ENCODE data around the gene SHH.
"Not testable (repeated sequence)": the region's sequence is repeated elsewhere in the genome, so short reads cannot be mapped to it uniquely, and the experiment has no call there.

The SHH gene

DNA sequence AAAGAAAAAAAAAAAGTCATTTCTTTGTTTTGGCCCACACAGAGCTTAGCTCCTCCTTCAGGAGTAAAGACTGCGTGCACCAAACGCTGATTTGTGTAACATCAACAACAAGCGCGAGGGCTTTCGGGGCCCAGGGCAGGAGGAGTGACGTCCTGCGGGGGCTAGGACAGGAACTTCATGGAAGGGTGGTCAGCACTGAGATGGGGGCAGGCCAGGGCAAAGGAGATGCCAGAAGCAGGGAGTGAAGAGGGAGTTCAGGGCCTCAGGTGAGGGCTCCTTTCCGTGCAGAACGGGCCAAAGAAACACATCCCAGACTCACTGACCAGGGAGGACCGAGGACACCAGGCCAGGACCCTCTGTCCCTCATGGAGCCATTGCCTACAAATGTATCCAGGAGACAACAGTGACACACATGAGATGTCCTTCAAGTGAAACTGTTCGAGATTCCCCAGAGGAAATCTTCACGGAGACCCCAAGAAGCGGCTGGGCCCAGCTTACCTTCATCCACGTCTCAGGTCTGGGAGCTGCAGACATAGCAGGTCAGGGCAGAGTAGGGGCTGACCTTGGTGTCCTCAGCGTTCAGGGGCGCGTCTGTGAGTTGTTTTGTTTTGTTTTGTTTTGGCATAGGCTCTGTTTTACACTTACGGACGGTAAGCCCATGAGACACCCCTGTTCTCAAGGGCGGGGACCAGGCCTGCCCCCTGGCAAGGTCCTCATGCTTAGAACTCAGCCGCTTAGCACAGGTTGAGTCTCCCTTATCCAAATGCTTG is 30.4 kb upstream of the SHH start:
- no peak for DNase-seq (ENCODE audit: low spot score)

GRCh38 chr7:155840909-155841308 is 28.6 kb upstream of the SHH start:
- no peak for DNase-seq (ENCODE audit: low spot score)

DNA sequence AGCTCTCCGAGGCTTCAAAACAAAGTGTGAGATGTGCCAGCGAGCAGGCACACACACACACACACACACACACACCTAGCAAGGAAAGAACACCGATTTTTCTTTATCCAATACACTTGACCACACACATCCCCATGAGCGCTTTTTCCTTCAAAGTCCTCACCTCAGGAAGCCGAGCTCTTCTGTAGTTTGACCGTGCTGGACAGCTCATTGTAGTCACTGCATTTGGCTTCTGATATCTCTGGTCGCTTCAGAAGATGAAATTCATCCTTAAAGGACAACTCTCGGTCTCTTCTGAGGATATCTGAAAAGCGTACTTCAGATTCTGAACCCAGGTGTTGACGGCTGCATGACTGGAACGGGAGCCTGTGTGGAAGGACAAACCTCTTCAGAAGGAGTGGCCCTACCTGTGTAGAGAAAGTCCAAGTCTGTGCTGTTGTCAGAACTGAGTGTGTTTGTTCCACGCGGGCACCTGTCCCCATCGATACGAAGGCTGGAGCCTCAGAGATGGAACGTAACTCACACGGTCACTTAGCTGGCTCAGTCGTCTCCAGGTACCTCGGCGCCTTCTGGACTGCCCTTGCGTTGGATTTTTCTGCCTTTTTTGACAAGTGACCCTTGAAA is 28.1 kb upstream of the SHH start:
- DNase-seq (ENCODE audit: low spot score) = no peak

GRCh38 chr7:155839461-155839860 is 27.2 kb upstream of the SHH start:
- DNase-seq (ENCODE audit: low spot score) = no peak

DNA sequence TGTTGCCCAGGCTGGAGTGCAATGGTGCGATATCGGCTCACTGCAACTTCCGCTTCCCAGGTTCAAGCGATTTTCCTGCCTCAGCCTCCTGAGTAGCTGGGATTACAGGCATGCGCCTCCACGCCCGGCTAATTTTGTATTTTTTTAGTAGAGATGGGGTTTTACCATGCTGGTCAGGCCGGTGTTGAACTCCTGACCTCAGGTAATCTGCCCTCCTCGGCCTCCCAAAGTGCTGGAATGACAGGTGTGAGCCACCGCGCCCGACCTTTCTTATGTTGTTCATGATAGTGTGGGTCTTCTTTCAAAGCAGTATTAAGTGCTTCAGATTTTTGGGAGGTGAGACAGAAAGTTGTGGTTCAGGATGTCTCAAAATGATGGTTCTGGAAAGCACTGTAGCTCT is 26.0 kb upstream of the SHH start:
- not testable (repeated sequence) for DNase-seq (ENCODE audit: low spot score)

DNA sequence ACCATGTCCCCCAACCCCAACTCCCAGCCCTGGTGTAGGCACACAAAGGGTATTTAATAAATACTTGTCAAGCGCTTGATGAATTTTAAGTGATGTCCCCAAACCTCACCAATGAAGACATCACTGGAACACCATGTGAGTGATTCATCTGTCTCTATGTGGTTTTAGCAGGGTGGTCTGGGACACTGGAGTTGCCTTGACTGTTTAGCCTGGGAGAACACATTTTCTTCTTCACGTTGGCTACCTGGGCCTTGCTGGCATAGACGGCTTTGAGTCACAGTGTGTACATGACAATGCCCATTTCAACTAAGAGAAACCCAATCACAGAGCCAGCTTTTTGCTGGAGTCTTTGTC is 24.8 kb upstream of the SHH start:
- DNase-seq (ENCODE audit: low spot score) = no peak

DNA sequence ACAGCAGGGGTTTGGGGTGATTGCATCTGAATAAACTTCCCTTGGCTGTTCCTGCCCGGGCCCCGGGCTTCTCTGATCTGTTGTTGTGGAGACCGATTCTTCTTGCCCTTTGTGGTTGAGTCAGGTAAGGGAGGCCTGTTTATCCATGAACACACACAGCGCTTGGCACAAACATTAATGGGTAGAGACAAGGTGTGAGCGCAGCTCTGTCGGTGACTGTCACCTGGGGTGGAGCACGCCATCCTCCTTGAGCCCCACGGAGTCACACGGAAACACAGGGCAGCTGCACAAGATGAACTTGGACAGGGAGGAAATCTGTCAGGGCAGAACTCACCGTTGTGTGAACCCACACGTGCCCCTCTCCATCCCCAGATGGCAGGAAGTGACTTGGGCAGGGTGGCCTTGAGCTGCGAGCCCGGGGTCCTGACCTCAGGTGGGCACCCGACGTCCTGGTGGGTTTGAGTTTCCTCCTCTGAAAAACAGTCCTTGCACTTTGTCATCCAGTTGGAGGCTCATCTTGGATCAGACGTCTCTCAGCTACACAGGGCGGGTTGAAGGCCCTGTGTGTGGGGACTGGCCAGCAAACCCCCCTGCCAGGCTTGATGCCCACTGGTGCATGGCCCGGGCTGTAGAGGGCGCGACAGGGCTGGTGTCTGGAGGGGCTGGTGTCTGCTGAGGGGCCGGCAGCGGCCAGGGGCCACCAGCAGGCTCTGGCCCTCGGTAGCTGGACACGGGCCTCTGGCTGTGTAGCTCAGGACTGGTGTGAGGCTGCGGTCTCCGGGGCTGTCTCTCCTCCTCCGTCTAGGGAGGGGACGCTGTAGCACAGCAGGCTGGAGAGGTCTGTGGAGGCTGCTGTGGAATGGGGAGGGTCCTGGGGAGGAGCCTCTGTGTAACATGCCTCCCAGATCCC is 24.2 kb upstream of the SHH start:
- no peak for DNase-seq (ENCODE audit: low spot score)

GRCh38 chr7:155835446-155836215 is 23.4 kb upstream of the SHH start:
- no peak for DNase-seq (ENCODE audit: low spot score)

GRCh38 chr7:155834486-155835048 is 22.3 kb upstream of the SHH start:
- no peak for DNase-seq (ENCODE audit: low spot score)

GRCh38 chr7:155833651-155834050 is 21.4 kb upstream of the SHH start:
- DNase-seq (ENCODE audit: low spot score) = no peak

GRCh38 chr7:155832581-155832981 is 20.3 kb upstream of the SHH start:
- no peak for DNase-seq (ENCODE audit: low spot score)

DNA sequence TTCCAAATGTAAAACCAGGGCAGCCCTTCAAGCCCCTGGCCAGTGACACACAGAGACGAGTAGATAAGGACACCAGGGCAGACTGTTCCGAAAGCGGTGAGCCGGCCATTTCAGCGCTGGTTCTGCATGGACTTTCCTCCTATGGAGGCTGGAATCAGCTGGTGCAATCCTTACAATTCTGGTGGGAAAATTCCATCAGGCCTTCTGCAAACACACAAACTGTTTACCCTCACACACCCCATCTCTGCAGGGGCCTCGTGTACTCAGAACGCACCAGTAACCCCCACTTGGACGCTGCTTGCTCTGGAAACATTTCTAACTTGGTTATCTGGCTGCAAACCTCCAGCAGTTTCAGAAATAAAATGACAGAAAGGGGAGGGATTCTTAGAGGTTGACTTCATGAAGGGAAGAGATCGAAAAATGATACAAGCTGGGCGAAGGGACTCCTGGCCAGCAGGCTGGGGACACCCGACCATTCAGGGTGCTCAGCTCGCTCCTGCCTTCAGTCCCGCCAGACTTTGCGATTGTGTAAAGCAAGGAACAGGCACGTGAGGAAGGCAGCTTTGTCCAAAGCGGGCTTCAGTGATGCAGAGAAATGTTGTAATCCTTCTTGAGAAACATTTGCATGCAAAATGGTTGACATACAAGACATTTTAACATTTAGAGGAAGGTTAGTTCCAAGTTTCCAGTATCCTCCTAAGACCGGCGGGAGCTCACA is 19.7 kb upstream of the SHH start:
- no peak for DNase-seq (ENCODE audit: low spot score)

- no peak for DNase-seq (ENCODE audit: low spot score)
These were observed 18.9 kb upstream of the SHH start for GRCh38 chr7:155830961-155831806.

DNA sequence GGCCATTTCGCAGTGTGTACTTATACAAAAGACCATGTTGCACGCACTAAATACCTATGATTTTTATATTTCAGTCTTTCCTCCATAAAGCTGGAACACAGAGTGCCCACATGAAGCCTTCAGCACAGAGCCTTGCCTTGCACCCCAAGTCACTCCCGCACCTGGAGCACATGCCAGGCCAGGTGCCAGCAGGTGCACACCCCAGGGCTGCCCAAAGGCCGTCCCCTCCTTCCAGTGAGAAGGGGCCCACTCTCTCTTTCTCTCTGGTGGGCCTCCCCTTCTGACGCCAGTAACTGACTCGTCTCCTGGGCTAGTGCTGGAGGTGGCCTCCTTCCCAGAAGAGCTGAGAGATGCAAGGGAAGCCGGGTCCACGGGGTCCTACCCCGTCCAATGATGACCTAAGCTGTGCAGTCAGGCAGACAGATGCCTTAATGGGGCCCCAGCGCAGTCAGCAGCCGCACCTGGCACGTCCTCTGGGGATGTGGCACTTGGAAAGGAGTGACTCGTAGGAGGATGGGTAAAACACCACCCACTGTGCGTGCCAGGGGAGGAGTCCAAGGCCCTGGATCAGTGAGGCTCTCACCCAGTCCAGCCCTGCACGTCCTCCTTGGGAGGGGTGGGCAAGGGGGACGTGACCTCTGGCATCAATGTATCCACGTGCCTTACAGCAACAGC is 17.7 kb upstream of the SHH start:
- no peak for DNase-seq (ENCODE audit: low spot score)

DNA sequence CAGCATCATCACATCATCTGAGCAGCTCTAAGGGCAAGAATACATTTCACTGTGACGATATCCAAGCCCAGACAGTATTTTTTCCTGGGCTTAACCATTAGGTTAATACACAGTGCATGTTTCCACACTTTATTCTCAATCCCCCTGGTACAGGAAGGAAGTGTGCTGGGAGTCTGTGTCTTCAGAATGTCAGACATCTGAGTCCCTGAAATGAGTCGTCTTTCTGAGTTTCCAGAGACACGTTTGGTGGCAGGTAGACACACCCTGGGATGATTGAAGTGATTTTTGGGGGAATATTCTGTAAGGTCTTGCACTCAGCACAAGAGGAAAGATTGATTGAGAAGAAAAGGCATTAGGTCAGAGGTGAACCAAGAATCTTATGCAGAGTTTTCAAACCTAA is 13.1 kb upstream of the SHH start:
- no peak for DNase-seq (ENCODE audit: low spot score)

- no peak for DNase-seq (ENCODE audit: low spot score)
These were observed 12.1 kb upstream of the SHH start for GRCh38 chr7:155824227-155824886.

- no peak for DNase-seq (ENCODE audit: low spot score)
These were observed 9.6 kb upstream of the SHH start for GRCh38 chr7:155821851-155822250.

DNA sequence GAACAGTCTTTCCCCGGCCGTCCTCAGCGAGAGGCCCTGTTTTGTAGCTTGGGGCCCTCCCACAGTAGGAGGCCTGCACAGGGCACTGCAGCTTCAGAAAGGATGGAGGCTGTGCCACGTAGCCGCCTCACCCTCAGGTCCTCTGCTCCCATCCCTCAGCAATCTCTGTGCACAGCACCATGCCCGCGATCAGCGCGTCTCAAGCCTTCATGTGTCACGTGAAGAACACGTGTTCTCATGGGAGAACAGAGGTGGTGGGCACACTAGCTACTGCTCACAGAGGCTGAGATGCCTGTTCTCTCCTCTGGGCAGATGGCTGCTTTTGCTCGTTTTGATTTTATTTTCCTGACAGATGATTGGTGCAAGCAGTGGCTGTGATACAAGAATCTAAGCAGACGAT is 8.5 kb upstream of the SHH start:
- no peak for DNase-seq (ENCODE audit: low spot score)

DNA sequence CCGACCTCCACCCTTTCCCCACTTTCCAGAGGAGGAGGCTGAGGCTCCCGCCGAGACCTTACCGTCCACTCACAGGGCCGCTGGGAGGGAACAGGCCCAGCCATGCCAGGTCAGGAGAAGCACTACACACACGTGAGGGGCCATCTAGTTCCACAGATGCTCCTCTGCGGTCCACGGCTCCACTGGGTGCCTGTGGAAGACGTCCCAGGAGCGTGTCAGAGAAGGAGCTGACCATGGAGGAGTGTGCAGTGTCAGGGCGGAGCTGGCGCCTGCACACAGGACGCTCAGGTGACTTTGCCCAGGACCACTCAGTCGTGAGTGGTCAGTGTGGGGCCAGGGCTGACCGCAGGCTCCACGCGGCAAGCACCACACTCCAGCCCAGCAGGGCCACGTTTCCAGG is 8.0 kb upstream of the SHH start:
- no peak for DNase-seq (ENCODE audit: low spot score)
